HCT116 (cell line): ENCODE measurements around the gene SHISAL1. TPM values are rescaled to one million over a fixed set of nuclear protein-coding genes. Genes with fewer than 3 reads are reported as not detected.

ENCODE experiments used
- ATAC-seq: fragments of 200-7000 bp; cut with Tn5 transposase; 2 replicates; pipeline ENCODE4 v1.9.1; 2020; ENCODE audit warnings: mild to moderate bottlenecking, moderate library complexity
- BruUV-seq: library from RNA; stranded (reverse); fragments of 400-500 nt; replicated peaks from 2 replicates; lab custom pipeline; 2021; lab: Mats Ljungman, UMichigan
- CTCF ChIA-PET: fragments of 300-600 bp; sonication (Branson Sonifier 250); formaldehyde crosslinking; loops from one replicate; lab custom pipeline; 2021; ENCODE audit warnings: antibody characterized with exemption; lab: Charles Lee
- POLR2A ChIA-PET: fragments of 300-600, 350-600 bp; sonication (Branson Sonifier 250); formaldehyde crosslinking; loops from one replicate; lab custom pipeline; 2021; ENCODE audit warnings: antibody characterized with exemption; lab: Charles Lee
- RAD21 ChIA-PET, 2 experiments: fragments of 300-600 bp; sonication (Branson Sonifier 250); formaldehyde crosslinking; loops; one replicate each; lab custom pipeline; 2023; ENCODE audit warnings: low total read pairs in 2 of 2; ENCODE audit not compliant: uncharacterized antibody in 2 of 2, unreplicated experiment in 2 of 2, low non-redundant PET in 1 of 2; lab: Charles Lee
- DNase-seq: peaks from one replicate; pipeline ENCODE4 v3.0.0-alpha.2; 2010; ENCODE audit warnings: low read depth, low spot score
- H2AFZ ChIP-seq: fragments of 200-600 bp; shearing (Covaris generic), sonication (generic); 2 replicates; pipeline ENCODE4 v1.6.1; 2017; ENCODE audit warnings: low read depth, mixed run types, mixed read lengths, antibody characterized with exemption, low read length; ENCODE audit not compliant: poor library complexity, severe bottlenecking
- H3K27ac ChIP-seq: 2 replicates; pipeline ENCODE4 v1.5.1; 2012; ENCODE audit warnings: low read depth, low read length
- H3K27me3 ChIP-seq: fragments of 200-600 bp; sonication (generic); 2 replicates; pipeline ENCODE4 v1.6.1; 2016; ENCODE audit warnings: mixed run types, low read length, mixed read lengths; ENCODE audit not compliant: insufficient read depth
- H3K36me3 ChIP-seq, 2 experiments: fragments of 200-500 bp in 1 of 2; fragments of 200-600 bp in 1 of 2; sonication (Bioruptor generic) in 1 of 2; sonication (generic) in 1 of 2; 2 replicates each; pipeline versions ENCODE4 v1.5.1 to v1.6.1; 2014 to 2016; ENCODE audit warnings: low read length in 2 of 2, inconsistent platforms in 1 of 2, mixed read lengths in 1 of 2, mixed run types in 1 of 2; ENCODE audit not compliant: insufficient read depth in 2 of 2, control insufficient read depth in 1 of 2
- H3K4me1 ChIP-seq, 2 experiments: fragments of 200-600 bp in 1 of 2; sonication (generic) in 1 of 2; 2 replicates each; pipeline versions ENCODE4 v1.5.1 to v1.6.1; 2012 to 2017; ENCODE audit warnings: low read length in 2 of 2, inconsistent platforms in 1 of 2, mild to moderate bottlenecking in 1 of 2, mixed read lengths in 1 of 2, mixed run types in 1 of 2, moderate library complexity in 1 of 2; ENCODE audit not compliant: insufficient read depth in 2 of 2, control insufficient read depth in 1 of 2
- H3K4me2 ChIP-seq: fragments of 200-600 bp; sonication (generic); 2 replicates; pipeline ENCODE4 v1.6.1; 2017; ENCODE audit warnings: mixed run types, low read length, mixed read lengths
- H3K4me3 ChIP-seq, 2 experiments: fragments of 200-600 bp in 1 of 2; sonication (generic) in 1 of 2; replicated peaks in 1 of 2; 2 replicates each; pipeline ENCODE4 v1.5.1; 2011 to 2016; ENCODE audit warnings: low read length in 2 of 2, control low read depth in 1 of 2, low read depth in 1 of 2, mild to moderate bottlenecking in 1 of 2, mixed read lengths in 1 of 2, mixed run types in 1 of 2
- H3K79me2 ChIP-seq: fragments of 200-600 bp; sonication (generic); 2 replicates; pipeline ENCODE4 v1.6.1; 2017; ENCODE audit warnings: mild to moderate bottlenecking, mixed run types, low read length, moderate library complexity, mixed read lengths; ENCODE audit not compliant: insufficient read depth
- H3K9ac ChIP-seq: fragments of 200-600 bp; sonication (generic); 2 replicates; pipeline ENCODE4 v1.6.1; 2016; ENCODE audit warnings: low read length, mixed read lengths
- H3K9me2 ChIP-seq: fragments of 200-600 bp; sonication (generic), shearing (Covaris generic); 2 replicates; pipeline ENCODE4 v1.6.1; 2017; ENCODE audit warnings: mixed run types, mild to moderate bottlenecking, moderate library complexity; ENCODE audit not compliant: insufficient read depth
- H3K9me3 ChIP-seq, 2 experiments: fragments of 200-500 bp in 1 of 2; fragments of 200-600 bp in 1 of 2; sonication (Bioruptor generic) in 1 of 2; sonication (generic) in 1 of 2; 2 replicates each; pipeline ENCODE4 v1.6.1; 2014 to 2017; ENCODE audit warnings: low read length in 2 of 2, mixed read lengths in 2 of 2, inconsistent platforms in 1 of 2, low read depth in 1 of 2, mild to moderate bottlenecking in 1 of 2, mixed run types in 1 of 2, moderate library complexity in 1 of 2; ENCODE audit not compliant: control insufficient read depth in 1 of 2, insufficient read depth in 1 of 2
- H4K20me1 ChIP-seq: fragments of 200-600 bp; sonication (generic), shearing (Covaris generic); 2 replicates; pipeline ENCODE4 v1.6.1; 2017; ENCODE audit warnings: mixed run types, mild to moderate bottlenecking, moderate library complexity; ENCODE audit not compliant: insufficient read depth
- CEBPB ChIP-seq: IDR thresholded peaks from 2 replicates; pipeline ENCODE4 v1.6.1; 2012; ENCODE audit warnings: low read depth
- EGR1 ChIP-seq: IDR thresholded peaks from 2 replicates; pipeline ENCODE4 v1.6.1; 2012; ENCODE audit warnings: low read depth
- EZH2 ChIP-seq: fragments of 200-600 bp; sonication (generic); IDR thresholded peaks from 2 replicates; pipeline ENCODE4 v1.6.1; 2017; ENCODE audit warnings: antibody characterized with exemption, mixed run types
- FOSL1 ChIP-seq: IDR thresholded peaks from 2 replicates; pipeline ENCODE4 v1.6.1; 2012; ENCODE audit warnings: low read depth
- JUND ChIP-seq: IDR thresholded peaks from 2 replicates; pipeline ENCODE4 v1.6.1; 2012
- POLR2A ChIP-seq: IDR thresholded peaks from 2 replicates; pipeline ENCODE4 v1.7.0; 2011; ENCODE audit warnings: borderline replicate concordance; ENCODE audit not compliant: insufficient read depth, insufficient read length; ENCODE audit errors: extremely low read depth
- RAD21 ChIP-seq: IDR thresholded peaks from 2 replicates; pipeline ENCODE4 v1.6.1; 2012; ENCODE audit warnings: low read depth, mild to moderate bottlenecking
- SIN3A ChIP-seq: IDR thresholded peaks from 2 replicates; pipeline ENCODE4 v1.6.1; 2012; ENCODE audit warnings: low read depth
- SRF ChIP-seq: IDR thresholded peaks from 2 replicates; pipeline ENCODE4 v1.6.1; 2012; ENCODE audit warnings: low read depth
- TCF7L2 ChIP-seq: IDR thresholded peaks from 2 replicates; pipeline ENCODE4 v1.7.0; 2011; ENCODE audit warnings: borderline replicate concordance, inconsistent platforms; ENCODE audit not compliant: insufficient read depth, insufficient read length; ENCODE audit errors: extremely low read depth
- YY1 ChIP-seq: IDR thresholded peaks from 2 replicates; pipeline ENCODE4 v1.6.1; 2011; ENCODE audit warnings: low read length, low read depth, moderate library complexity, mild to moderate bottlenecking; ENCODE audit not compliant: insufficient replicate concordance; ENCODE audit errors: extremely low read depth
- ZFX ChIP-seq: fragments of 450-650 bp; IDR thresholded peaks from 2 replicates; pipeline ENCODE4 v1.6.1; 2017
- ZNF274 ChIP-seq: fragments of 200-500 bp; sonication (Bioruptor generic); IDR thresholded peaks from 2 replicates; pipeline ENCODE4 v1.6.1; 2014; ENCODE audit warnings: mild to moderate bottlenecking, low read depth, low read length, inconsistent platforms
- intact Hi-C: fragments of 100-400 bp; cut with micrococcal nuclease; formaldehyde crosslinking; loops from 2 replicates; pipeline ENCODE4 v1.10.0; 2022
- total RNA-seq: library from RNA; stranded (reverse); gene quantifications from one replicate; pipeline ENCODE4 v1.2.1, GENCODE V29; 2021; ENCODE audit not compliant: unreplicated experiment
- TF ChIP-seq, protein P1 (sequence below): IDR thresholded peaks from 2 replicates; pipeline ENCODE4 v1.6.1; 2011; ENCODE audit warnings: mild to moderate bottlenecking, low read length, moderate library complexity; ENCODE audit not compliant: insufficient replicate concordance; ENCODE audit errors: extremely low read depth
- TF ChIP-seq, protein P2 (sequence below): IDR thresholded peaks from 2 replicates; pipeline ENCODE4 v1.6.1; 2012
- TF ChIP-seq, protein P3 (sequence below): IDR thresholded peaks from 2 replicates; pipeline ENCODE4 v1.6.1; 2012; ENCODE audit warnings: low read depth
- TF ChIP-seq, protein P4 (sequence below), 3 experiments: fragments of 200-600 bp in 1 of 3; sonication (generic) in 1 of 3; IDR thresholded peaks in 2 of 3; conservative IDR thresholded peaks in 1 of 3; 2 replicates each; pipeline ENCODE4 v1.5.1; 2012 to 2017; ENCODE audit warnings: low read depth in 2 of 3, low read length in 2 of 3, antibody characterized with exemption in 1 of 3, borderline replicate concordance in 1 of 3, control low read depth in 1 of 3, mild to moderate bottlenecking in 1 of 3, mixed read lengths in 1 of 3, mixed run types in 1 of 3, moderate library complexity in 1 of 3; ENCODE audit not compliant: insufficient read depth in 1 of 3
- TF ChIP-seq, protein P5 (sequence below): IDR thresholded peaks from 2 replicates; pipeline ENCODE4 v1.6.1; 2012

Gene SHISAL1
- total RNA-seq, 1 experiment from 2014 or later = not detected

DNA sequence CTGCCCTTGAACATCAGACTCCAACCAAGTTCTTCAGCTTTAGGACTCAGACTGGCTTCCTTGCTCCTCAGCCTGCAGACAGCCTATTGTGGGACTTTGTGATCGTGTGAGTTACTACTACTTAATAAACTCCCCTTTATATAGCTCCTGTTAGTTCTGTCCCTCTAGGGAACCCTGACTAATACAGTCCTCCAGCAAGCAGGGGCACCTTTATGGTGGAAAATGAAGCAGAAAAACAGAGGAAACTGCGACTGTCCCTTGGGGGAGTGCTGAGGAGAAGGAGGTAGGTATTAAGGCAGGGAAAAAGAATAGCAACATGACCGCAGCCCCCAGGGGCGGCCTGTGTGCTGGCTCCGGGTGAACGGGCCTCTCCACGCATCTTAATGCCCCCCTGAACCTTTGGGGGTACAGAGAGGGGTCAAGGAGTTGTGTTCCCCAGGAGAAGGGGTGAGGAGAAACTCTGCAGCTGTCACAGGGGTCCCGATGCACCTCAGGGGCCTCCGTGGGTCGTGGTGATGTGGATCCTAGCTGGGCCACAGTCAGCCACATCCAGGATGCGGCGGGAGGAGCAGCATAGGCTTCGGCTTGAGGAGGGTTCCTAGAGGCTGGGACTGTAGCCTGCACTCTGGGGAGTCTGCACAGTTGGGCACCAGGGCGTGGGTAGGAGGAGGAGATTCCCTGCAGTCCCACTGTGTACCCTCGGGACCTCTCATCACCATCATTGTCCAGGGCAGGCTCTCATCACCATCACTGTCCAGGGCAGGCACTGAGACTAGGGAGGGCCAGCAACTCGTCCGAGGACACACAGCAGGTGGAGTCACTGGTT lies 34.3 kb downstream of the SHISAL1 start:
- H3K79me2 ChIP-seq = no peaks in the 10 kb centered on the region
- intact Hi-C loops = no loop called here
- no peak for DNase-seq
- H3K27ac ChIP-seq = no peak overlapping the region
- H3K4me2 ChIP-seq = no peak overlapping the region
- H3K9ac ChIP-seq = no peak overlapping the region
- ChIA-PET RAD21 (no interaction called here), CTCF (no interaction called here), POLR2A (no interaction called here)
- no peak overlapping the region for H3K4me3 ChIP-seq
- no peak for ATAC-seq
- H3K9me3 ChIP-seq = no peaks in the 10 kb centered on the region
- no peaks in the 10 kb centered on the region for H3K36me3 ChIP-seq
- H3K27me3 ChIP-seq = peaks cover under 1% of the 10 kb centered on the region; the same call in 1 of the 2 replicates
- TF ChIP-seq, protein P1, sequence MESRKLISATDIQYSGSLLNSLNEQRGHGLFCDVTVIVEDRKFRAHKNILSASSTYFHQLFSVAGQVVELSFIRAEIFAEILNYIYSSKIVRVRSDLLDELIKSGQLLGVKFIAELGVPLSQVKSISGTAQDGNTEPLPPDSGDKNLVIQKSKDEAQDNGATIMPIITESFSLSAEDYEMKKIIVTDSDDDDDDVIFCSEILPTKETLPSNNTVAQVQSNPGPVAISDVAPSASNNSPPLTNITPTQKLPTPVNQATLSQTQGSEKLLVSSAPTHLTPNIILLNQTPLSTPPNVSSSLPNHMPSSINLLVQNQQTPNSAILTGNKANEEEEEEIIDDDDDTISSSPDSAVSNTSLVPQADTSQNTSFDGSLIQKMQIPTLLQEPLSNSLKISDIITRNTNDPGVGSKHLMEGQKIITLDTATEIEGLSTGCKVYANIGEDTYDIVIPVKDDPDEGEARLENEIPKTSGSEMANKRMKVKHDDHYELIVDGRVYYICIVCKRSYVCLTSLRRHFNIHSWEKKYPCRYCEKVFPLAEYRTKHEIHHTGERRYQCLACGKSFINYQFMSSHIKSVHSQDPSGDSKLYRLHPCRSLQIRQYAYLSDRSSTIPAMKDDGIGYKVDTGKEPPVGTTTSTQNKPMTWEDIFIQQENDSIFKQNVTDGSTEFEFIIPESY = no peak
- no peak for TF ChIP-seq SIN3A
- TF ChIP-seq EGR1 = no peak
- TF ChIP-seq ZFX = no peak
- TF ChIP-seq EZH2 = no peak
- no peak for TF ChIP-seq SRF
- TF ChIP-seq, protein P2, sequence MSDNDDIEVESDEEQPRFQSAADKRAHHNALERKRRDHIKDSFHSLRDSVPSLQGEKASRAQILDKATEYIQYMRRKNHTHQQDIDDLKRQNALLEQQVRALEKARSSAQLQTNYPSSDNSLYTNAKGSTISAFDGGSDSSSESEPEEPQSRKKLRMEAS = no peak
- TF ChIP-seq RAD21 = no peak
- TF ChIP-seq, protein P3, sequence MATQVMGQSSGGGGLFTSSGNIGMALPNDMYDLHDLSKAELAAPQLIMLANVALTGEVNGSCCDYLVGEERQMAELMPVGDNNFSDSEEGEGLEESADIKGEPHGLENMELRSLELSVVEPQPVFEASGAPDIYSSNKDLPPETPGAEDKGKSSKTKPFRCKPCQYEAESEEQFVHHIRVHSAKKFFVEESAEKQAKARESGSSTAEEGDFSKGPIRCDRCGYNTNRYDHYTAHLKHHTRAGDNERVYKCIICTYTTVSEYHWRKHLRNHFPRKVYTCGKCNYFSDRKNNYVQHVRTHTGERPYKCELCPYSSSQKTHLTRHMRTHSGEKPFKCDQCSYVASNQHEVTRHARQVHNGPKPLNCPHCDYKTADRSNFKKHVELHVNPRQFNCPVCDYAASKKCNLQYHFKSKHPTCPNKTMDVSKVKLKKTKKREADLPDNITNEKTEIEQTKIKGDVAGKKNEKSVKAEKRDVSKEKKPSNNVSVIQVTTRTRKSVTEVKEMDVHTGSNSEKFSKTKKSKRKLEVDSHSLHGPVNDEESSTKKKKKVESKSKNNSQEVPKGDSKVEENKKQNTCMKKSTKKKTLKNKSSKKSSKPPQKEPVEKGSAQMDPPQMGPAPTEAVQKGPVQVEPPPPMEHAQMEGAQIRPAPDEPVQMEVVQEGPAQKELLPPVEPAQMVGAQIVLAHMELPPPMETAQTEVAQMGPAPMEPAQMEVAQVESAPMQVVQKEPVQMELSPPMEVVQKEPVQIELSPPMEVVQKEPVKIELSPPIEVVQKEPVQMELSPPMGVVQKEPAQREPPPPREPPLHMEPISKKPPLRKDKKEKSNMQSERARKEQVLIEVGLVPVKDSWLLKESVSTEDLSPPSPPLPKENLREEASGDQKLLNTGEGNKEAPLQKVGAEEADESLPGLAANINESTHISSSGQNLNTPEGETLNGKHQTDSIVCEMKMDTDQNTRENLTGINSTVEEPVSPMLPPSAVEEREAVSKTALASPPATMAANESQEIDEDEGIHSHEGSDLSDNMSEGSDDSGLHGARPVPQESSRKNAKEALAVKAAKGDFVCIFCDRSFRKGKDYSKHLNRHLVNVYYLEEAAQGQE = no peak
- no peak for TF ChIP-seq JUND
- TF ChIP-seq, protein P4, sequence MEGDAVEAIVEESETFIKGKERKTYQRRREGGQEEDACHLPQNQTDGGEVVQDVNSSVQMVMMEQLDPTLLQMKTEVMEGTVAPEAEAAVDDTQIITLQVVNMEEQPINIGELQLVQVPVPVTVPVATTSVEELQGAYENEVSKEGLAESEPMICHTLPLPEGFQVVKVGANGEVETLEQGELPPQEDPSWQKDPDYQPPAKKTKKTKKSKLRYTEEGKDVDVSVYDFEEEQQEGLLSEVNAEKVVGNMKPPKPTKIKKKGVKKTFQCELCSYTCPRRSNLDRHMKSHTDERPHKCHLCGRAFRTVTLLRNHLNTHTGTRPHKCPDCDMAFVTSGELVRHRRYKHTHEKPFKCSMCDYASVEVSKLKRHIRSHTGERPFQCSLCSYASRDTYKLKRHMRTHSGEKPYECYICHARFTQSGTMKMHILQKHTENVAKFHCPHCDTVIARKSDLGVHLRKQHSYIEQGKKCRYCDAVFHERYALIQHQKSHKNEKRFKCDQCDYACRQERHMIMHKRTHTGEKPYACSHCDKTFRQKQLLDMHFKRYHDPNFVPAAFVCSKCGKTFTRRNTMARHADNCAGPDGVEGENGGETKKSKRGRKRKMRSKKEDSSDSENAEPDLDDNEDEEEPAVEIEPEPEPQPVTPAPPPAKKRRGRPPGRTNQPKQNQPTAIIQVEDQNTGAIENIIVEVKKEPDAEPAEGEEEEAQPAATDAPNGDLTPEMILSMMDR (IDR thresholded peaks at IDR 0.05 in 2 of 3, conservative IDR thresholded peaks at IDR 0.05 in 1 of 3; ENCODE audit: borderline replicate concordance in 1 of 3, insufficient read depth in 1 of 3, low read depth in 2 of 3, low read length in 2 of 3) = no peak
- no peak for TF ChIP-seq CEBPB
- TF ChIP-seq YY1 = no peak
- TF ChIP-seq POLR2A = no peak
- no peak for TF ChIP-seq ZNF274
- TF ChIP-seq FOSL1 = no peak
- no peak for TF ChIP-seq TCF7L2
- TF ChIP-seq, protein P5, sequence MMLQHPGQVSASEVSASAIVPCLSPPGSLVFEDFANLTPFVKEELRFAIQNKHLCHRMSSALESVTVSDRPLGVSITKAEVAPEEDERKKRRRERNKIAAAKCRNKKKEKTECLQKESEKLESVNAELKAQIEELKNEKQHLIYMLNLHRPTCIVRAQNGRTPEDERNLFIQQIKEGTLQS = no peak
- H4K20me1 ChIP-seq = no peaks in the 10 kb centered on the region
- no peak overlapping the region for H2AFZ ChIP-seq
- no peaks in the 10 kb centered on the region for H3K4me1 ChIP-seq
- H3K9me2 ChIP-seq = no peaks in the 10 kb centered on the region
- BruUV-seq = no TSS peak
